ENCODE measurements around the gene NAA16.

GRCh38 chr13:41306271-41307145, 4.6 kb upstream of the NAA16 start:
- TF ChIP-seq KLF10 (CRISPR knock-in tag; IDR thresholded peaks at IDR 0.05) (no peak), MXI1 (IDR thresholded peaks at IDR 0.05; ENCODE audit: low read depth, low read length) (no peak), CBX8 (IDR thresholded peaks at IDR 0.05; ENCODE audit: borderline replicate concordance, extremely low read depth, low read depth, low read length, poor library complexity, severe bottlenecking) (no peak), CTCF (IDR thresholded peaks at IDR 0.05 in 2 of 3, conservative IDR thresholded peaks at IDR 0.05 in 1 of 3; ENCODE audit: insufficient read depth in 2 of 3, low read depth in 1 of 3, low read length in 3 of 3) (no peak), GABPA (tag; conservative IDR thresholded peaks at IDR 0.05; ENCODE audit: low read depth) (no peak)
